22Rv1 (cell line): Measurements from ENCODE around the gene GTF2E1.

Experiments
- CTCF ChIP-seq: fragments of 450-650 bp; IDR thresholded peaks from 2 replicates; pipeline ENCODE4 v1.5.1; 2017; ENCODE audit warnings: mild to moderate bottlenecking
- ZFX ChIP-seq: fragments of 450-650 bp; IDR thresholded peaks from 2 replicates; pipeline ENCODE4 v1.6.1; 2017; ENCODE audit warnings: antibody characterized with exemption, borderline replicate concordance

- TF ChIP-seq CTCF (no peak), ZFX (no peak)
Measured at GRCh38 chr3:120775411-120775810, 32.9 kb downstream of the GTF2E1 start.
